ENCODE measurements around the gene CFAP54. TPM values are rescaled to one million over a fixed set of nuclear protein-coding genes. Genes with fewer than 3 reads are reported as not detected.

The CFAP54 gene
- total RNA-seq, 1 donor from 2014 or later: 0.15 TPM

- DNase-seq: no peak
- Mint-ChIP-seq H3K4me3 (ENCODE audit: unreplicated experiment) (no peak overlapping the region), H3K27me3 (ENCODE audit: unreplicated experiment) (no peaks in the 10 kb centered on the region), H3K36me3 (ENCODE audit: unreplicated experiment) (no peaks in the 10 kb centered on the region), H3K27ac (ENCODE audit: unreplicated experiment) (no peak overlapping the region), H3K4me1 (ENCODE audit: low read depth, unreplicated experiment) (no peaks in the 10 kb centered on the region), H3K9me3 (ENCODE audit: unreplicated experiment) (no peaks in the 10 kb centered on the region)
- TF ChIP-seq, protein P1, sequence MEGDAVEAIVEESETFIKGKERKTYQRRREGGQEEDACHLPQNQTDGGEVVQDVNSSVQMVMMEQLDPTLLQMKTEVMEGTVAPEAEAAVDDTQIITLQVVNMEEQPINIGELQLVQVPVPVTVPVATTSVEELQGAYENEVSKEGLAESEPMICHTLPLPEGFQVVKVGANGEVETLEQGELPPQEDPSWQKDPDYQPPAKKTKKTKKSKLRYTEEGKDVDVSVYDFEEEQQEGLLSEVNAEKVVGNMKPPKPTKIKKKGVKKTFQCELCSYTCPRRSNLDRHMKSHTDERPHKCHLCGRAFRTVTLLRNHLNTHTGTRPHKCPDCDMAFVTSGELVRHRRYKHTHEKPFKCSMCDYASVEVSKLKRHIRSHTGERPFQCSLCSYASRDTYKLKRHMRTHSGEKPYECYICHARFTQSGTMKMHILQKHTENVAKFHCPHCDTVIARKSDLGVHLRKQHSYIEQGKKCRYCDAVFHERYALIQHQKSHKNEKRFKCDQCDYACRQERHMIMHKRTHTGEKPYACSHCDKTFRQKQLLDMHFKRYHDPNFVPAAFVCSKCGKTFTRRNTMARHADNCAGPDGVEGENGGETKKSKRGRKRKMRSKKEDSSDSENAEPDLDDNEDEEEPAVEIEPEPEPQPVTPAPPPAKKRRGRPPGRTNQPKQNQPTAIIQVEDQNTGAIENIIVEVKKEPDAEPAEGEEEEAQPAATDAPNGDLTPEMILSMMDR (IDR thresholded peaks at IDR 0.05; ENCODE audit: partially characterized antibody, unreplicated experiment): no peak
Observed at GRCh38 chr12:96811083-96811482, 321.7 kb downstream of the CFAP54 start.

DNA sequence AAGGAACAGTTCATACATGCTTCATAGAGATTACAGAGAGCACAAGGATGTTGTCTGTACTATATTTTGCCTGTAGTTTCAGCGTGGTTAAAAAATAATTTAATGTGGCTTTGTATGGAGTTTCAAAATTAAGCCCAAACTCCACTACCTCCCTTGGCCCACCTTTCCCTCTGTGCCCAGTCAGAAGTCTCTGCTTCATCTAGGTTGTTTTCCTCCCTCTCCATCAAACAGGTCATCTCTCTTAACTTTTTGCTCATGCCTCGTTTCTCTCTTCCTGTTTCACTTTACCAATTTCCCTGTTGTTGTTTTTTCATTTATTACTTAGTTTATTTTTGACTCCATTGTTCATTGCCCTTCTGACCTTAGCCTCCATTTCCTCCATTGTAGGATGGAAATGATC, 322.8 kb downstream of the CFAP54 start:
- Mint-ChIP-seq H3K9me3 (ENCODE audit: unreplicated experiment) (no peaks in the 10 kb centered on the region), H3K36me3 (ENCODE audit: unreplicated experiment) (no peaks in the 10 kb centered on the region), H3K4me1 (ENCODE audit: low read depth, unreplicated experiment) (no peaks in the 10 kb centered on the region)

DNA sequence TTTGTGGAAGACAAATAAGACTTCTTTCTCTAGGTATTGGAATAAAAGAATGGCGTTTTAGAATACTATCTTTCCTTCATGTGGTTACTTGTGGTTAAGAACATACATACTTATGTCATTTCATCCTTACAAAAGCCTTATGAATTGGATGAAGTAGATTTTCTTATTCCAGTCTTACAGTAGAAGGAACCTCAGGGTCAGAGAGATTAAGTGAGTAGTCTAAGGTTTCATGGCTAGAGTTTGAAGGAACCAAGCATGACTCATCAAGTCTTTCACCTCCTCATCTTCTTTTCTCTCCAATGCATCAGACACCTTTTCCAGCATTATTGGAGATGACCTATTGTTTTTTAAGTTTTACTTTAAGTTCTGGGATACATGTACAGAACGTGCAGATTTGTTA, 324.8 kb downstream of the CFAP54 start:
- Mint-ChIP-seq H3K9me3 (ENCODE audit: unreplicated experiment) (no peaks in the 10 kb centered on the region), H3K27me3 (ENCODE audit: unreplicated experiment) (peaks cover 1% of the 10 kb centered on the region), H3K4me1 (ENCODE audit: low read depth, unreplicated experiment) (no peaks in the 10 kb centered on the region), H3K36me3 (ENCODE audit: unreplicated experiment) (no peaks in the 10 kb centered on the region), H3K4me3 (ENCODE audit: unreplicated experiment) (no peak overlapping the region), H3K27ac (ENCODE audit: unreplicated experiment) (no peak overlapping the region)
- TF ChIP-seq, protein P1 (IDR thresholded peaks at IDR 0.05; ENCODE audit: partially characterized antibody, unreplicated experiment): no peak
- no peak for DNase-seq

More for the DNA sequence above, 322.8 kb downstream of the CFAP54 start:
- peaks cover 1% of the 10 kb centered on the region for H3K27me3 Mint-ChIP-seq (ENCODE audit: unreplicated experiment)
- no peak overlapping the region for H3K27ac Mint-ChIP-seq (ENCODE audit: unreplicated experiment)
- TF ChIP-seq, protein P1 (IDR thresholded peaks at IDR 0.05; ENCODE audit: partially characterized antibody, unreplicated experiment): no peak
- DNase-seq: no peak
- H3K4me3 Mint-ChIP-seq (ENCODE audit: unreplicated experiment): no peak overlapping the region

DNA sequence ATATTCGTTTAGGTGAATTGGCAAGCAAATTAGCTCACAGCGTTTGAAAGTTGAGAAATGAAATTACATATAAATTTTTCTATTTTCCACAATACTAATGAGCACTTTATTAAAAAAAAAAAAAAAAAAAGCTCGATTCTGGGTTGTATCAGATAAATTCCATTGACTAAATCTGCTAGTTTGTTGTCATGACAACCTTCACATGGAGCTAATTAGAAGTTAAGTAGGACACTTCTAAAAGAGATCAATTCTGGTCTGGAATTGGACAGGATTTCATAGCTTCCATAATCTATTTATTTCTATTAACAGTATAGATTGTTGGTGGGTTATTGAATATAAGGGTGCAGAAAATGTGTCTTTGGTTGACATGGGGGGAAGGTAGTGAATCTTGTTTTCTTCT, 332.2 kb downstream of the CFAP54 start:
- DNase-seq: no peak
- TF ChIP-seq, protein P1 (IDR thresholded peaks at IDR 0.05; ENCODE audit: partially characterized antibody, unreplicated experiment): no peak
- Mint-ChIP-seq H3K4me1 (ENCODE audit: low read depth, unreplicated experiment) (no peaks in the 10 kb centered on the region), H3K36me3 (ENCODE audit: unreplicated experiment) (no peaks in the 10 kb centered on the region), H3K9me3 (ENCODE audit: unreplicated experiment) (no peaks in the 10 kb centered on the region), H3K27ac (ENCODE audit: unreplicated experiment) (no peak overlapping the region), H3K27me3 (ENCODE audit: unreplicated experiment) (peaks cover 1% of the 10 kb centered on the region), H3K4me3 (ENCODE audit: unreplicated experiment) (no peak overlapping the region)

DNA sequence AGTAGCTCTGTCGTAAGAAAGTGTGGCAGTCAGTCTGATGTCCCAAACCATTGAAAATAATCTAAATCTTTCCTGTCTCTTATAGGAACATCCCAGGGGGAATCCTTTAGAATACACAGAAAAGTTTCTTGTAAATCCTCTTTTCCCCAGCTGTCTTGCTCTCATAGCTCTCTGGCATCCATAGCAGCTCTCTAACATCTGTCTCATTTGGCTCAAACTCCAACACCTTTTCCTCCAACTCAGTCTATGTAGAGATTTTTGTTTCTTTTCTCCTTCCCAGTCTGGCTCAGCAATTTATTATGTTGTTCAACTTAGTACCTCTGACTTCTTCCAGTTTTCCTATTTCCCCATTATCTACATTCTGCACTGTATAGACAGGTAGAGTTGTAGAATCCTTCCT, 333.3 kb downstream of the CFAP54 start:
- H3K4me1 Mint-ChIP-seq (ENCODE audit: low read depth, unreplicated experiment): no peaks in the 10 kb centered on the region
- no peak overlapping the region for H3K27ac Mint-ChIP-seq (ENCODE audit: unreplicated experiment)
- H3K36me3 Mint-ChIP-seq (ENCODE audit: unreplicated experiment): no peaks in the 10 kb centered on the region
- TF ChIP-seq, protein P1 (IDR thresholded peaks at IDR 0.05; ENCODE audit: partially characterized antibody, unreplicated experiment): no peak
- no peak for DNase-seq
- no peaks in the 10 kb centered on the region for H3K27me3 Mint-ChIP-seq (ENCODE audit: unreplicated experiment)
- no peak overlapping the region for H3K4me3 Mint-ChIP-seq (ENCODE audit: unreplicated experiment)
- H3K9me3 Mint-ChIP-seq (ENCODE audit: unreplicated experiment): no peaks in the 10 kb centered on the region

Data from glutamatergic neuron (in vitro differentiated cells).